GM21526 (cell line): Measurements from ENCODE around the gene CS.
A peak's percentile ranks its signal among the peaks of the same experiment; 100 is the strongest.

Experiments
- ATAC-seq: cut with Tn5 transposase; IDR thresholded peaks from one replicate; pipeline ENCODE4 v1.9.1; 2021; ENCODE audit warnings: moderate library complexity; ENCODE audit not compliant: unreplicated experiment, low FRiP score

Gene CS

DNA sequence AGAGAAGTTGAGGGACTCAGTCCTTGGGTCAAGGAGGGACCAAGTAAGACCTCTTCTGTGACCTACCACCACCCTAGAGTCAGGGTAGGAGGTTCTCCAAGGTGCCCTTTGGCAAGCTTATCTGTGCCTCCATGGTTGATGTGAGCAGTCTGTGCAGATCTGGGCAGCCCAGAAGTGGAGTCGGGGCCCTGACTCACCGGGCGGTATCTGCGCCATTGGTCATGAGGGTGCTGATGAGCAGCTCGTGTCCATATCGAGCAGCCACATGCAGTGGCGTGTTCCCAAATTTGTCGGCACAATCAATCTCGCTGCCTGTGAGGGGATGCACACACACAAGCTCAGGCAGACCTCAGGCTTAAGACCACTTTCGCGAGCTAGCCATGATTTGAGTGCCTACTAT, 47.0 kb downstream of the CS start:
- no peak for ATAC-seq

- ATAC-seq = no peak
Observed at GRCh38 chr12:56252649-56253048, 47.5 kb downstream of the CS start.

GRCh38 chr12:56248711-56249110, 51.4 kb downstream of the CS start:
- ATAC-seq = no peak

GRCh38 chr12:56247923-56248322, 52.2 kb downstream of the CS start:
- no peak for ATAC-seq

DNA sequence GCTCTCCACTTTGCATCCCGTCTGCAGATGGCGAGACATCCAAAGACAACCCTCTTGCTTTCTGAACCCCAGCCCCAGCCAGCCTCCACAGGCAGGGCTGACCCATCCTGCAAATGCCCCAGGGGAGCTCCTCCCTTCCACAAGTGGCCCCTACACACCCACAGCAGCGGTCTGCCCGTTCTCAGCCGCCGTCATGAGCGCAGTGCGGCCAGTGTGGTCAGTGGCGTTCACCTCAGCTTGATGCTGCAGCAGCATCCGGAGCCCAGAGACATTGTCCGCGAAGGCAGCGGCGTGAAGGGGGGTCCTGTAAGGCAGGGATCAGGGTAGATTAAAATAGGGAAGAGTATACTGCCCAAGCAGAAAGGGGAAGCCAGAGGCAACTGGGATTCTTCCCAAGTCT, 55.6 kb downstream of the CS start:
- ATAC-seq = no peak

DNA sequence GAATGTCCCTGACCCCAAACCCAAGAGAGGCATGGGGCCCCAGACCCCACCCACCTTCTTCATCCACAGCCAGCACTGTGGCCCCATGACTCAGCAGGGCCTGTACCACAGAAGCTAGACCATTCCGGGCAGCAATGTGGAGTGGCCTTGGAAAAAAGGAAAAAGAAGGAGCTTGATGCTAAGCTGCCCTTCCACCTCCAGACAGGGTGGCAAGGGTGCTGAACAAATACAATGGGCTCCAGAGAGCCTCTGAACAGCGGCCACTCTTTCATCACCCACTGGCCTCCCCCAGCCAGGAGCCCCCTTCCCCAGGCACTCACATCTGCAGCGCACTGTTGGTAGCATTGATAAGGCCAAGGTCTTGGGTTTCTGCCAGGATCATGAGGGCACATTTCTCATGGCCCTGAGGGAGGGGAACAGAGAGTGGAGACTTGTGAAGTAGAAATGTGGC, 56.4 kb downstream of the CS start:
- ATAC-seq = no peak

DNA sequence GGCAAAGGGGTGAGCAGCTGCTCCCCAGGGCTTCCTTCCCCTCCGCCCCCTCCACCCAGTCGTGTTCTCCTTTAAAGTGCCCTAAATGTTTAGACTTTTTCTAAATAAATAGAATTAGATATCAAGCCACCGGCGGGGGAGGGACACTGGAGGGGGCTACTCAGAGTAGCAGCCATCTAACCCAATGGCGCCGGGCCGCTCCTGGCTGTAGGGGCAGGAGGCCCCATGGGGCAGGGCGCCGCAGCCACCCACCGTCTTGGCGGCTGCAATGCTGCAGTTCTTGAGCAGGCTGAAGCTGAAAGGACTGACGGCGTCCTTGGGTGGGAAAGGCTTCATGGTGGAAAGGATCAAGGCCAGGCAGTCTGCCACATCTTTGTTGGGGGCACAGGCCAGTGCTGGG, 57.1 kb downstream of the CS start:
- no peak for ATAC-seq

- no peak for ATAC-seq
Observed at GRCh38 chr12:56241424-56242303, 58.5 kb downstream of the CS start.

DNA sequence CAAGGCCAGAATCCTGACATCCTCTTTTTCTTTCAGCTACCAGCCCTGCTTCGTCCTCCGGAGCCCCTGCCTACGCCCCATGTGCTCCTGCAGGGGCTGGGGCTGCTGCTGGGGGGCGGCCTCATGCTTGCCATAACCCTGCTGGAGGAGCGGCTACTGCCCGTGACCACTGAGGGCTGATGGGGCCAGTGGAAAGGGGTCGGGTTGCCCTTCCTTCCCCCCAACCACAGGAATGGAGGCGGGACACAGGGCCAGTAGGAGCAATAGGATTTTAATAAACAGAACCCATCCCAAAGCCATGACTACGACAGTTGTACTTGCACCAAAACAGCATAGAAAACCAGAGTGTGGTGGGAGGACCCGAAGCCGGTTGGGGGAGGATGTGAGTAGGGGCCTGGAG, 62.6 kb downstream of the CS start:
- ATAC-seq = no peak

GRCh38 chr12:56236985-56237384, 63.1 kb downstream of the CS start:
- ATAC-seq = no peak

- ATAC-seq = no peak
Observed at GRCh38 chr12:56236091-56236490, 64.0 kb downstream of the CS start.

GRCh38 chr12:56234746-56235436, 65.2 kb downstream of the CS start:
- no peak for ATAC-seq

GRCh38 chr12:56231184-56231582, 68.9 kb downstream of the CS start:
- no peak for ATAC-seq

DNA sequence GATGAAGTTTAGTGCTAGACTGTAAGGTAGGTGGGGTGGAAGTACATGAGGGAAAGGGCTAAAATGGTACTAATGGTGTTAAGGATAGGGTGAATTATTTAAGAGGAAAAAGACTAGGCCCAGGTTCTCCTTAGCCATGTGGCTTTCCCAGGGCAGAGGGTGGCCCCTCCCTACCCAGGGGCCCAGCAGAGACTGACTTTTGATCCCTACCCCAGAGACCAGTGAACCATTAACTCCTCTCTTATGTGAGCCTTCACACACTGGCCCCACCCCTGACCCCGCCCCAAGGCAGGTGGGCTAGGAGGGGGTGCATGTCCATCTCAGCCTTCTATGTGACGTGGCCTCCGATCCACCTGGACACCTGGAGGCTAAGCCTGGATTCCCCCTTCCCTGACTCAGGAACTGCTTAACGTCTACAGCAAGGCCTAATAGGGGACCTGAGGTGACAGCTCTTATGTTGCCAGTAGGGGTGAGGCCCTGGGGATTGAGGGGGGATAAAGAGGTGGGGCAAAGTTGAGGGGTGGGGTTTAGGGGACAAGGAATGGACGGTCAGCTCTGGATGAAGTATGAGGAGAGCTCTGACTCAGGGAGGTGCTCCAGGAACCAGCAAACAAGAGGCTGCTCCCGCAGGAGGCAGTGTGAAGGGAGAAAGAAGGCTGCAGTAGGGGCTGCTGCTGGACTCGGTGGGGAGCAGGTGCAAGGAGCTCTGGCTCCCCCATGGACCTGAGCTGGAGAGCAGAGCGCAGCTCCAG, 69.5 kb downstream of the CS start:
- no peak for ATAC-seq

- no peak for ATAC-seq
Observed at GRCh38 chr12:56229916-56230431, 70.2 kb downstream of the CS start, which contains the start of gene SLC39A5. Gene SLC39A5 (plus strand): TSS chr12:56230051. CDS start chr12:56231275, 1,224 bp downstream.

- ATAC-seq = no peak
Observed at GRCh38 chr12:56229082-56229481, 71.0 kb downstream of the CS start.

DNA sequence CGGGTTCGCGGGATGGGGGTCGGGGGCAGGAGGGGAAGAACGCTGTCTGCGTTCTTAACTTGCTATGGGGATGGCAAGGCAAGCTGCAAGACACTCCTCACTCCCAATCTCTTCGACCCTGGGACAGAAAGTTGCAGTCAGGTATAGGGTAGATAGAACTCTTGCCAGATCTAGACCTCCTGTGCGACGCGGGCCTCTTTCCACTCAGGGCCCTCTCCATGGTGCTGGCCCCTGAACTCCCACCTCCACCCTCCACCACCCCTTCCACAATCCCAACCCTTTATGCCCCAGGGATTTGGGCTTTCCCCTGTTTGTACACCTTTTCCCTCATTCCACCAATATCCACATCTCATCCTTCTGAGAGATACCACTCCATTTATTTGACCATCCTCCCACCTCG, 75.2 kb downstream of the CS start:
- ATAC-seq = no peak

DNA sequence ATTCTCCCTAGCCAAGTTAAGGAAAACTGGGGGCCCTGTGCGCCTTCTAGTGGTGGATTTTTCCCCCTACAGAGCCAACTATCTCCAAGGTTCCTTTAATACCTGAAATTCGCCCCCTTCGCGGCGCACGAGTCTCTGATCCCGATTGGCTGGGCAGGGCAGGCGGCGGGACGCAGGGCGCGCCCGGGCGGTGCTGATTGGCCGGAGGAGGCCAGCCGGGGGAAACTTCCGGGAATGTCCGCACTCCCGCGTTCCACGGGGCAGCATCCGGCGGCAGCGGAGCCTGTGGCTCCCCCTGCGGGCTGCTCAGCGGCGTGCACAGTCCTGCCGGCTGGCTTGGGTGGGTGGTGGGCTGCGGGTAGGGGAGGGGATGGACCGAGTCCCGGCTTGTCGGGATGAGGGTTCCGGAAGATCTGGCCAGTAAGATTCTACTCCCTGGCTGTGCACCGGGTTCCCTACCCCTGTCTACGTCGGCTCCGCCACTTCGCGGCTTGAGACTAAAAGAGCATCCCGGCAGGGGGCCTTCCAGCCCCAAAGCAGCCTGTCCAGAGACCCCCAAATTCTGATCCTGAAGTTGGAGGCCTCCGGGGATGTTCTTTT, 75.9 kb downstream of the CS start, which contains the start of gene NABP2:
Gene NABP2 (plus strand): TSS at position 241 of the 600 bp plus-strand sequence. CDS start 515 bp downstream, outside the sequence.
- ATAC-seq = peak; percentile 68

DNA sequence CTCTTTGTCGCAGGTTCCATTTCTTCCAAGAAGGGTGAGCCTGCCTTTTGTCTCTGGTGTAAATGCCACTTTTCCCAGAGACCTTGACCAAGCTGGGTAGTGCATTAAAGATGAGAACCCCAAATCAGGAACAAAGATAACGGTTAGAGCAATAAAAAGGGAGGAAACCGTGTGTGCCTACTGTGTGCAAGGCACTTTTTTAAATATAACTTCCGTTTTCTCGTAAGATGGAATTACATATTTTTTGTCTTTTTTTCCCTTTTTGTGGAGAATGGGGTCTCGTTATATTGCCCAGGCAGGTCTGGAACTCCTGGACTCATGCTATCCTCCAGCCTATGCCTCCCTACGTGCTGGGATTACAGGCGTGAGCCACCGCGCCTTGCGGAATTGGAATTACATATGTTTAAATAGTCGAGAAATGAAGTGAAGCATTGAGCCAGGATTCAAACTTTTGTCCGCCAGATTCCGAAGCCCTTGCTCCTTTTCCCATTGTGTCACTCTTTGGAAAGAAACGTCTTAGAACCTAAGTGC, 76.5 kb downstream of the CS start:
- no peak for ATAC-seq

GRCh38 chr12:56222531-56222895, 77.6 kb downstream of the CS start:
- no peak for ATAC-seq
